Endometrial microvascular endothelial cells (primary cell): ENCODE data around the gene TM4SF1. TPM values are rescaled to one million over a fixed set of nuclear protein-coding genes. Genes with fewer than 3 reads are reported as not detected.

Experiments
- in situ Hi-C: cut with HindIII; loops from 2 replicates; pipeline ENCODE4 v1.10.0; 2017; ENCODE audit warnings: low sequenced_read_pairs, low pct_unique_long_range_greater_than_20kb; ENCODE audit errors: inconsistent ontology term
- total RNA-seq: library from RNA; depleted of rRNA; stranded (reverse); fragments of >200 nt; gene quantifications from one replicate; pipeline ENCODE4 v1.2.3, GENCODE V29; 2015; ENCODE audit errors: inconsistent ontology term

Gene TM4SF1
- total RNA-seq, 1 donor from 2014 or later, result 539 TPM

- in situ Hi-C loops, result no loop called here
Observed at GRCh38 chr3:149324332-149324731, 53.1 kb downstream of the TM4SF1 start.

- in situ Hi-C loops, result no loop called here
Observed at GRCh38 chr3:149321640-149322039, 55.8 kb downstream of the TM4SF1 start.

GRCh38 chr3:149321136-149321535 is 56.3 kb downstream of the TM4SF1 start:
- in situ Hi-C loops, result no loop called here

GRCh38 chr3:149319750-149320149 is 57.7 kb downstream of the TM4SF1 start:
- in situ Hi-C loops, result no loop called here

Other genes starting within 250 kb of the TM4SF1 start
- 34.8 TPM for gene HPS3, start 248.0 kb downstream of the TM4SF1 start, total RNA-seq
- not detected for gene CP, start 155.8 kb downstream of the TM4SF1 start, total RNA-seq
- 119 TPM for gene TM4SF18, start 44.0 kb downstream of the TM4SF1 start, total RNA-seq
- not detected for gene TM4SF4, start 97.0 kb upstream of the TM4SF1 start, total RNA-seq